Neutrophil (primary cell): ENCODE measurements around the gene TAB2.

Experiments
- H3K27ac ChIP-seq: fragments of 200-600 bp; sonication (generic); 2 replicates; pipeline ENCODE4 v1.5.1; 2016; ENCODE audit warnings: mild to moderate bottlenecking, moderate library complexity
- H3K27me3 ChIP-seq: fragments of 200-600 bp; sonication (generic); 2 replicates; pipeline ENCODE4 v1.6.0; 2016; ENCODE audit warnings: mild to moderate bottlenecking
- H3K36me3 ChIP-seq: fragments of 200-600 bp; sonication (generic); 2 replicates; pipeline ENCODE4 v1.5.1; 2017
- H3K4me1 ChIP-seq, 2 experiments: fragments of 200-600 bp in 1 of 2; sonication (generic) in 1 of 2; 1 replicate in 1 of 2; 2 replicates in 1 of 2; pipeline versions ENCODE4 v1.5.1 to v1.6.1; 2013 to 2016; ENCODE audit warnings: low read depth in 1 of 2, low read length in 1 of 2, mild to moderate bottlenecking in 1 of 2, moderate library complexity in 1 of 2; ENCODE audit not compliant: control insufficient read depth in 1 of 2, insufficient read depth in 1 of 2
- H3K4me3 ChIP-seq, 2 experiments: fragments of 200-600 bp in 1 of 2; sonication (generic) in 1 of 2; 1 replicate in 1 of 2; 2 replicates in 1 of 2; pipeline ENCODE4 v1.5.1; 2013 to 2016; ENCODE audit warnings: low read depth in 1 of 2, low read length in 1 of 2, mild to moderate bottlenecking in 1 of 2, moderate library complexity in 1 of 2
- H3K9me3 ChIP-seq: fragments of 200-600 bp; sonication (generic); 2 replicates; pipeline ENCODE4 v1.5.1; 2016
- CTCF ChIP-seq: fragments of 200-600 bp; sonication (generic); IDR thresholded peaks from 2 replicates; pipeline ENCODE4 v1.5.1; 2016; ENCODE audit warnings: antibody characterized with exemption

Gene TAB2

GRCh38 chr6:149320796-149321195 lies 3.3 kb downstream of the TAB2 start:
- peaks cover 40 to 48% of the 10 kb centered on the region in 2 experiments for H3K4me1 ChIP-seq
- TF ChIP-seq CTCF, result no peak
- H3K36me3 ChIP-seq, result no peaks in the 10 kb centered on the region
- no peaks in the 10 kb centered on the region for H3K9me3 ChIP-seq
- no peak overlapping the region for H3K4me3 ChIP-seq
- H3K27me3 ChIP-seq, result no peaks in the 10 kb centered on the region
- H3K27ac ChIP-seq, result no peak overlapping the region

- Histone ChIP-seq H3K9me3 (no peaks in the 10 kb centered on the region), H3K4me3 (no peak overlapping the region), H3K27me3 (no peaks in the 10 kb centered on the region), H3K27ac (peak overlapping the region; percentile 2), H3K4me1 (peaks cover 32 to 53% of the 10 kb centered on the region in 2 experiments), H3K36me3 (no peaks in the 10 kb centered on the region)
- no peak for TF ChIP-seq CTCF
These were observed 5.8 kb downstream of the TAB2 start for GRCh38 chr6:149323353-149323752.

GRCh38 chr6:149323925-149324324 lies 6.4 kb downstream of the TAB2 start:
- H3K36me3 ChIP-seq, result no peaks in the 10 kb centered on the region
- no peak overlapping the region for H3K4me3 ChIP-seq
- H3K9me3 ChIP-seq, result no peaks in the 10 kb centered on the region
- TF ChIP-seq CTCF, result no peak
- no peaks in the 10 kb centered on the region for H3K27me3 ChIP-seq
- H3K4me1 ChIP-seq, result peaks cover 27 to 59% of the 10 kb centered on the region in 2 experiments
- H3K27ac ChIP-seq, result no peak overlapping the region

GRCh38 chr6:149324428-149324827 lies 6.9 kb downstream of the TAB2 start:
- Histone ChIP-seq H3K36me3 (no peaks in the 10 kb centered on the region), H3K4me1 (peaks cover 22 to 62% of the 10 kb centered on the region in 2 experiments), H3K9me3 (no peaks in the 10 kb centered on the region), H3K27ac (no peak overlapping the region), H3K27me3 (no peaks in the 10 kb centered on the region), H3K4me3 (no peak overlapping the region)
- TF ChIP-seq CTCF, result no peak

GRCh38 chr6:149325648-149326236 lies 8.2 kb downstream of the TAB2 start:
- no peak overlapping the region for H3K4me3 ChIP-seq
- no peaks in the 10 kb centered on the region for H3K9me3 ChIP-seq
- no peaks in the 10 kb centered on the region for H3K27me3 ChIP-seq
- H3K27ac ChIP-seq, result no peak overlapping the region
- H3K4me1 ChIP-seq, result peaks cover 20 to 60% of the 10 kb centered on the region in 2 experiments
- no peaks in the 10 kb centered on the region for H3K36me3 ChIP-seq
- no peak for TF ChIP-seq CTCF
